DMS53 treated with DMSO at 0.1 percent for 48 hours (cell line): ENCODE results near the gene NMBR.
"Not testable (repeated sequence)": the region's sequence is repeated elsewhere in the genome, so short reads cannot be mapped to it uniquely, and the experiment has no call there.

ENCODE experiments used
- DNase-seq: peaks from one replicate; lab custom pipeline; 2025; ENCODE audit not compliant: unreplicated experiment; lab: John Stamatoyannopoulos, UW

The NMBR gene

GRCh38 chr6:142146828-142147662, at the start of gene NMBR, which contains the start of gene VTA1:
Gene NMBR (minus strand): TSS chr6:142147122. CDS start chr6:142088658, 58,464 bp downstream.
Gene VTA1 (plus strand): TSS chr6:142147263. CDS start chr6:142147288, 25 bp downstream.
- DNase-seq: peak; percentile 90

DNA sequence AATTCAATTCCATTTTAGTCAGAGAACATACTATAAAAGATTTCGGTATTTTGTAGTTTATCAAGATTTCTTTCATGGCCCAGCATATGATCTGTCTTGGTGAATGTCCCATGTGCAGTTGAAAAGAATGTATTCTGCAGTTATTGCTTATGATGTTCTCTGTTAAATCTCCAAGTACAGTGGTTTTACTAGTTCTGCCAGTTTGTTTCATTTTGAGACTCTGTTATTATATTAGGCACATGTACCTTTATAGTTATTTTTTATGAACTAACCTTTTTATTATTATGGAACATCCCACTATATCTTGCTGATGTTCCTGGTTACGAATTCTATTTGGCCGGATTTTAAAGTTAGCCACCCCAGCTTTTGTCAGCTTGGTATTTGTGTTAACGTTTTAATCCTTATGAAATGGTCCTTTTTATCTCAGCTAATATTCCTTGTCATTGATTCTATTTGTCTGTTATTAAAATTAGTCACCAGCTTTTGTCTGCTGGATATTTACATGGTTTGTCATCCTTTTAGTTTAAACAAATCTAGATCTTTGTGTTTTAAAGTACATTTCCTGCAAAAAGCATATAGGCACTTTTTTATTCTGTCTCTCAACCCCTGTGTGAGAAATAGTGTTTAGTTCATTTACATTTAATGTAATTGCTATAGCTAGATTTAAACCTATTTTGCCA, 49.1 kb upstream of the NMBR start:
- peak; percentile 8 for DNase-seq

DNA sequence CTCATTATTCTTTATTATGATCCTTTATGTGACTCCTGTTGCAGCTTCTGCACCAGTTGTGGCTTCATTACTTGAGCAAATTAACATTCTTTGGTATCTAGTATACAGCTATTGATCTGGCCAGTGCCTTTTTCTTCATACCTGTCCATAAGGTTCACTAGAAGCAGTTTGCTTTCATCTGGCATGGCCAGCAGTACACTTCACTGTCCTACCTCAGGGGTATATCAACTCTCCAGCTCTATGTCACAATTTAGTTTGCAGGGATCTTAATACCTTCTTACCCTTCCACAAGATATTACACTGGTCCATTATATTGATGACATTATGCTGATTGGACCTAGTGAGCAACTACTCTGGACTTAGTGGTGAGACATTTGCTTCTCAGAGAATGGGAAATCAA, 46.7 kb upstream of the NMBR start:
- no peak for DNase-seq

GRCh38 chr6:142192343-142192742, 45.4 kb upstream of the NMBR start:
- DNase-seq: no peak

DNA sequence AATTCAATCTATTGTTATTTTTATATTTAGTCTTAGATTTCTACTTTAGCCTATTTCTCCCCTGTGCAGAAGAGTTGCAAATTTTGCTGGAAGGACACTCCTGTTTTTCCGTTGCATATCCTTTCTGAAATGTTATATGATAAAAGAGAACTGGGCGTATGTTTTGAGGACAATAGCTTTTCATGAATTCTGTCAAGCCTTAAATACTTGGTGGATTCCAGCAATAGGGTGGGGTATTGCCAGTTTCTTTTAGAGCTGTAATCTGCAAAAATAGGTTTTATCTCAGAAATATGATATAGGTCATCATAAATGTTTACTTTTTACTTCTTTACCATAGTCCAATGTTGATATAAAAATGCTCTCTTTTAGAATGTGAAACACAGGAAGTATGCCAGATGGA, 42.1 kb upstream of the NMBR start:
- DNase-seq: no peak

GRCh38 chr6:142188341-142188740, 41.4 kb upstream of the NMBR start:
- not testable (repeated sequence) for DNase-seq

- peak; percentile 7 for DNase-seq
Observed at GRCh38 chr6:142187209-142187608, 40.3 kb upstream of the NMBR start.

DNA sequence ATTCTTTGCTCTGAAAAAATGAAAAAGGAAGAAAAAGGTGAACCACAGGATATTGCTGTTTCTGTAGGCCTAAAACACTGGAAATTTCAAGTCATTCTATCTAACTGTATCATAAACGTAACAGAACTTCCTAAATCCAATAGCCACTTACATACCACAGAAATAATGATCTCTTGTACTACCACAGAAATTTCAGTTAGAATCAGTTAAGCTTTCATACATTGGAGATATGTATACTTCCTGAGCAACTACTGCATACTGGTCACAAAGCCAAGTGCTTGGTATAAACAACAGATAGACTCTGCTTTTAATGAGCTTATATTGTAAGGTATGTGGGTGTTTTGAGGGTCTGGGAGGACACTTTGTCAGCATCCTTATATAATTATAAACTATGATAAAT, 38.7 kb upstream of the NMBR start:
- DNase-seq: no peak

GRCh38 chr6:142184307-142184706, 37.4 kb upstream of the NMBR start:
- DNase-seq: peak; percentile 64

DNA sequence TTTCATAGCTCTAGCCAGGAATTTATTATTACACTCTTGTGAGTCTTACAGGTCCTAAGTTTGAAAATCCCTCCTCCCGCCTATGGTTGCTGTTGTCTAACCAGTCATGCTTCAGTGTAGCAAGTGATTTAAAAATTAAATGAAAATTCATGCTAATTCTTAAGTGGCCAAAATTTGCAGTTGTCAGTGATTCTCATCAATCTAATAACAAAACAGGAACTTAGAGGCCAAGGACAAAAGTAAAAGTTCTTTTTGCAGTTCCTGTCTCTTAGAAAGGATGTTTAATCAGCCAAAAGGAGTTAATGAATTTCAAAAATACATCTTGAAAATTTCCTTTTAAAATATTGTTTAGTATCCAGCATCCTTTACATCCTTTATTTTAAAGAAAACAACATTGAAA, 36.4 kb upstream of the NMBR start:
- DNase-seq: no peak

- no peak for DNase-seq
Observed at GRCh38 chr6:142182004-142182403, 35.1 kb upstream of the NMBR start.

GRCh38 chr6:142178129-142178528, 31.2 kb upstream of the NMBR start:
- DNase-seq: no peak

GRCh38 chr6:142174703-142175102, 27.8 kb upstream of the NMBR start:
- DNase-seq: no peak

DNA sequence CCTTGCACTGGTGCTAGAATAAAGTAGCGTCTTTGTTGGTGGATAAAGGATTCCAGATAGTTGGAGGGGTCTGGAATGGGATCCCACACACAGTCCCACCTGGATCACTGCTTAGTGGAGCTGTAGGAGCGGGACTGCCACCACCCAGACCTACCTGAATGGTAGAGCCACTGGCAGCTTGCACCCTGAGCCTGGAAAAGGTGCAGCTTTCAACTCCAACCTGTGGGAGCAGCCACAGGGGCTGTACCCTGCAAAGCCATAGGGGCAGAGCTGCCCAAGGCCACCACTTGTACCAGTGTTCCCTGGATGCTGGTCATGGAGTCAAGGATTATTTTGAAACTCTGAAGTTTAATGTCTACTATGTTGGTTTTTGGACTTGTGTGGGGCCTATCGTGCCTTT, 27.1 kb upstream of the NMBR start:
- DNase-seq: no peak

- DNase-seq: peak; percentile 40
Observed at GRCh38 chr6:142172758-142173157, 25.8 kb upstream of the NMBR start.

- peak; percentile 10 for DNase-seq
Observed at GRCh38 chr6:142171351-142171750, 24.4 kb upstream of the NMBR start.

DNA sequence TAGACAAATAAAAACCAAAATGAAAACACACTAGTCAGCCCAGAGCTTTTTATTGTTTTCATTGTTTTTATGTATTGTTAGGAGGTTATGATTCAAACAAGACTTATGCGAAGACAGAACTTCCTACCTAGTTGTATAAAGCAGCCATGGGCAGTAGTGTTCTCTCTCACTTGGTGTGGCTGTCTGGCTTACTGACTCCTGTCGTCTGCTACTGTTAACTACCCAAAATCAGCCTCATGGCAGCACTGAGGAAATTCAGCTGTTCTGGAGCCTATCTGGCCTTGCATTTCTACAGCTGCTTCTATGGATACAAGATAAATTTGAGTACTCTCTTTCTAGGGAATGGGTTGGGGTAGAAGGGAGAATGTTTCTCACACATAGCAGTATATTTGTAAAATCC, 20.6 kb upstream of the NMBR start:
- no peak for DNase-seq

GRCh38 chr6:142167071-142167470, 20.1 kb upstream of the NMBR start:
- no peak for DNase-seq

GRCh38 chr6:142165227-142165626, 18.3 kb upstream of the NMBR start:
- DNase-seq: no peak

DNA sequence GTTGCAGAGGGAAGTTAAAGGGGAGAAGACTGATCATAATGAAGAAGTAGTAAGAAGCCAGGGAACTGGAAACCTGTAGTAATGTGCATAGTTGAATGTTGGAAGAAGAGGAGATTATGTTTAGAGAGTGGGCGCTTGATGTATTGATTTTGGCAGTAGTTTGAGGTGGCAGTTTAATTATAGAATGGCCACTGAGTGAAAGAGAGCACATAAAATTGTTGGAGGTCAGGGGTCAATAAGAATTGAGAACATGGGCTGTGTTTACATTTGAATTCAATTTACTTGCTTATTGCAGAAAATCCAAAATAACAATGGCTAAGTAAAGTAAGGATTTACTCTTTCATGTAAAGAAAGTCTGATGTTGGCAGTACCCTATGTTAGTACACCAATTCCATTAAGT, 15.9 kb upstream of the NMBR start:
- DNase-seq: no peak

- DNase-seq: not testable (repeated sequence)
Observed at GRCh38 chr6:142156758-142157068, 9.8 kb upstream of the NMBR start.
